ENCODE data around the gene EBF4. TPM values are rescaled to one million over a fixed set of nuclear protein-coding genes. Genes with fewer than 3 reads are reported as not detected.
A peak's percentile ranks its signal among the peaks of the same experiment; 100 is the strongest.

Gene EBF4
- 1.8 and 2.0 TPM in 2 replicates for total RNA-seq

GRCh38 chr20:2692036-2692885, at the start of gene EBF4:
EBF4 (plus strand) TSS chr20:2692780; CDS start chr20:2693646, 866 bp downstream.
- DNase-seq (ENCODE audit: low read depth, low spot score), result no peak

- no peak for DNase-seq (ENCODE audit: low read depth, low spot score)
Observed at GRCh38 chr20:2643708-2644107, 48.9 kb upstream of the EBF4 start.

- peak; percentile 64 for DNase-seq (ENCODE audit: low read depth, low spot score)
Observed at GRCh38 chr20:2651772-2652723, 40.5 kb upstream of the EBF4 start, which contains the start of gene NOP56. NOP56 (plus strand) TSS chr20:2652632; CDS start chr20:2652661, 29 bp downstream.

GRCh38 chr20:2652724-2653555, 39.6 kb upstream of the EBF4 start:
- no peak for DNase-seq (ENCODE audit: low read depth, low spot score)

GRCh38 chr20:2653556-2654383, 38.8 kb upstream of the EBF4 start:
- DNase-seq (ENCODE audit: low read depth, low spot score), result no peak

- DNase-seq (ENCODE audit: low read depth, low spot score), result no peak
Observed at GRCh38 chr20:2654384-2654822, 38.2 kb upstream of the EBF4 start.

GRCh38 chr20:2654831-2655230, 37.7 kb upstream of the EBF4 start:
- no peak for DNase-seq (ENCODE audit: low read depth, low spot score)

GRCh38 chr20:2655331-2656116, 37.1 kb upstream of the EBF4 start:
- DNase-seq (ENCODE audit: low read depth, low spot score), result no peak

- no peak for DNase-seq (ENCODE audit: low read depth, low spot score)
Observed at GRCh38 chr20:2656471-2657117, 36.0 kb upstream of the EBF4 start.

- DNase-seq (ENCODE audit: low read depth, low spot score), result no peak
Observed at GRCh38 chr20:2657241-2657640, 35.3 kb upstream of the EBF4 start.

- no peak for DNase-seq (ENCODE audit: low read depth, low spot score)
Observed at GRCh38 chr20:2657674-2658073, 34.9 kb upstream of the EBF4 start.

- no peak for DNase-seq (ENCODE audit: low read depth, low spot score)
Observed at GRCh38 chr20:2658414-2659354, 33.9 kb upstream of the EBF4 start.

GRCh38 chr20:2659547-2659946, 33.0 kb upstream of the EBF4 start:
- no peak for DNase-seq (ENCODE audit: low read depth, low spot score)

GRCh38 chr20:2663364-2663886, 29.2 kb upstream of the EBF4 start:
- no peak for DNase-seq (ENCODE audit: low read depth, low spot score)

GRCh38 chr20:2663887-2664719, 28.5 kb upstream of the EBF4 start, which contains the start of gene IDH3B:
IDH3B (minus strand) TSS chr20:2664216; CDS start chr20:2664188, 28 bp downstream.
- DNase-seq (ENCODE audit: low read depth, low spot score), result peak; percentile 73

GRCh38 chr20:2671977-2672376, 20.6 kb upstream of the EBF4 start:
- DNase-seq (ENCODE audit: low read depth, low spot score), result no peak

All from pulmonary artery endothelial cell (primary cell).